OCI-LY1 (cell line): ENCODE data around the gene PDE1C.

Source experiments
- H2AFZ ChIP-seq: fragments of 200-600 bp; sonication (generic), shearing (Covaris generic); 2 replicates; pipeline ENCODE4 v1.6.0; 2014; ENCODE audit warnings: antibody characterized with exemption, mild to moderate bottlenecking, low read length
- H3F3A ChIP-seq: fragments of 200-600 bp; sonication (generic), shearing (Covaris generic); 2 replicates; pipeline ENCODE4 v1.6.0; 2014; ENCODE audit warnings: mild to moderate bottlenecking, antibody characterized with exemption, low read length, moderate library complexity; ENCODE audit not compliant: insufficient read depth
- H3K27ac ChIP-seq: fragments of 200-600 bp; sonication (generic); 2 replicates; pipeline ENCODE4 v1.5.1; 2014; ENCODE audit warnings: low read length, mixed run types, mild to moderate bottlenecking, low read depth; ENCODE audit not compliant: poor library complexity, severe bottlenecking
- H3K27me3 ChIP-seq: fragments of 200-600 bp; sonication (generic); 2 replicates; pipeline ENCODE4 v1.6.0; 2014; ENCODE audit warnings: antibody characterized with exemption, mild to moderate bottlenecking, low read length, moderate library complexity; ENCODE audit not compliant: insufficient read depth
- H3K36me3 ChIP-seq: fragments of 200-600 bp; sonication (generic); 2 replicates; pipeline ENCODE4 v1.6.1; 2014; ENCODE audit warnings: mild to moderate bottlenecking, antibody characterized with exemption, low read length, moderate library complexity, mixed read lengths; ENCODE audit not compliant: insufficient read depth
- H3K4me1 ChIP-seq: fragments of 200-600 bp; sonication (generic); 2 replicates; pipeline ENCODE4 v1.5.1; 2014; ENCODE audit warnings: mild to moderate bottlenecking, low read length, moderate library complexity; ENCODE audit not compliant: insufficient read depth, severe bottlenecking
- H3K4me2 ChIP-seq: fragments of 200-600 bp; sonication (generic), shearing (Covaris generic); 2 replicates; pipeline ENCODE4 v1.6.1; 2014; ENCODE audit warnings: low read length
- H3K4me3 ChIP-seq: fragments of 200-600 bp; sonication (generic); 2 replicates; pipeline ENCODE4 v1.5.1; 2014; ENCODE audit warnings: low read length, low read depth, mild to moderate bottlenecking, mixed read lengths; ENCODE audit not compliant: poor library complexity, severe bottlenecking
- H3K79me2 ChIP-seq: fragments of 200-600 bp; shearing (Covaris generic); 2 replicates; pipeline ENCODE4 v1.6.1; 2016; ENCODE audit warnings: mixed run types, low read length, mixed read lengths; ENCODE audit not compliant: insufficient read depth
- H3K9ac ChIP-seq: fragments of 200-600 bp; sonication (generic), shearing (Covaris generic); 2 replicates; pipeline ENCODE4 v1.6.1; 2014; ENCODE audit warnings: mild to moderate bottlenecking, low read length, mixed read lengths
- H3K9me2 ChIP-seq: fragments of 200-600 bp; sonication (generic), shearing (Covaris generic); 2 replicates; pipeline ENCODE4 v1.6.1; 2014; ENCODE audit warnings: low read depth, mild to moderate bottlenecking, low read length, mixed read lengths
- H3K9me3 ChIP-seq: fragments of 200-600 bp; shearing (Covaris generic); 2 replicates; pipeline ENCODE4 v1.6.1; 2014; ENCODE audit warnings: low read length, mixed read lengths
- H4K20me1 ChIP-seq: fragments of 200-600 bp; sonication (generic), shearing (Covaris generic); 2 replicates; pipeline ENCODE4 v1.6.0; 2016; ENCODE audit warnings: mild to moderate bottlenecking, low read length; ENCODE audit not compliant: insufficient read depth
- EZH2 ChIP-seq: fragments of 200-600 bp; sonication (generic), shearing (Covaris generic); IDR thresholded peaks from 2 replicates; pipeline ENCODE4 v1.8.0; 2017; ENCODE audit warnings: borderline replicate concordance, mixed run types, mild to moderate bottlenecking, antibody characterized with exemption, low read length, moderate library complexity, mixed read lengths
- TF ChIP-seq, protein P1 (sequence below): fragments of 200-600 bp; sonication (generic), shearing (Covaris generic); IDR thresholded peaks from 2 replicates; pipeline ENCODE4 v1.5.1; 2017; ENCODE audit warnings: mild to moderate bottlenecking, antibody characterized with exemption, low read length, moderate library complexity, mixed read lengths

Gene PDE1C

GRCh38 chr7:31748084-31748483 lies 322.1 kb downstream of the PDE1C start:
- Histone ChIP-seq H3K4me3 (no peak overlapping the region), H2AFZ (no peak overlapping the region), H3K9ac (no peak overlapping the region), H3K9me2 (no peaks in the 10 kb centered on the region), H3K79me2 (no peaks in the 10 kb centered on the region), H4K20me1 (no peaks in the 10 kb centered on the region), H3K27ac (no peak overlapping the region), H3F3A (no peaks in the 10 kb centered on the region), H3K4me1 (no peaks in the 10 kb centered on the region), H3K27me3 (no peaks in the 10 kb centered on the region), H3K4me2 (no peak overlapping the region), H3K9me3 (no peaks in the 10 kb centered on the region), H3K36me3 (no peaks in the 10 kb centered on the region)
- no peak for TF ChIP-seq EZH2
- TF ChIP-seq, protein P1, sequence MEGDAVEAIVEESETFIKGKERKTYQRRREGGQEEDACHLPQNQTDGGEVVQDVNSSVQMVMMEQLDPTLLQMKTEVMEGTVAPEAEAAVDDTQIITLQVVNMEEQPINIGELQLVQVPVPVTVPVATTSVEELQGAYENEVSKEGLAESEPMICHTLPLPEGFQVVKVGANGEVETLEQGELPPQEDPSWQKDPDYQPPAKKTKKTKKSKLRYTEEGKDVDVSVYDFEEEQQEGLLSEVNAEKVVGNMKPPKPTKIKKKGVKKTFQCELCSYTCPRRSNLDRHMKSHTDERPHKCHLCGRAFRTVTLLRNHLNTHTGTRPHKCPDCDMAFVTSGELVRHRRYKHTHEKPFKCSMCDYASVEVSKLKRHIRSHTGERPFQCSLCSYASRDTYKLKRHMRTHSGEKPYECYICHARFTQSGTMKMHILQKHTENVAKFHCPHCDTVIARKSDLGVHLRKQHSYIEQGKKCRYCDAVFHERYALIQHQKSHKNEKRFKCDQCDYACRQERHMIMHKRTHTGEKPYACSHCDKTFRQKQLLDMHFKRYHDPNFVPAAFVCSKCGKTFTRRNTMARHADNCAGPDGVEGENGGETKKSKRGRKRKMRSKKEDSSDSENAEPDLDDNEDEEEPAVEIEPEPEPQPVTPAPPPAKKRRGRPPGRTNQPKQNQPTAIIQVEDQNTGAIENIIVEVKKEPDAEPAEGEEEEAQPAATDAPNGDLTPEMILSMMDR, result no peak

DNA sequence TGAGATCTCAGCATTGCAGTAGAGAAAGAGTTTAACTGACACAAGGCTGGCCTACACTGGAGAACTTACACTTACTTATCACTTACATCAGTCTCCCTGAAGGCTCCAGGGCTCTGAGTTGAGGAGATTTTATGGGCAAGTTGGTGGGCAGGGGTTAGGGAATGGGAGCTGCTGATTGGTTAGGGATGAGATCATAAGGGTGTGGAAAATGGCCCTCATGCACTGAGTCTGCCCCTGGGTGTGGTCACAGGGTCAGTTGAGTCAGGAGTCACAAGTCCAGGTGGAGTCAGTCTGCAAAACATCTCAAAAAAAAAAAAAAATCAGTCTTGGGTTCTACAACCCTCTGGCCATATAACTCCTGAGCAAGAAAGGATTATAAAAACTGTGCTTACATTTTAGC lies 322.7 kb downstream of the PDE1C start:
- Histone ChIP-seq H3K36me3 (no peaks in the 10 kb centered on the region), H3K4me3 (no peak overlapping the region), H3K27me3 (no peaks in the 10 kb centered on the region), H4K20me1 (no peaks in the 10 kb centered on the region), H3K9ac (no peak overlapping the region), H3F3A (no peaks in the 10 kb centered on the region), H3K4me1 (no peaks in the 10 kb centered on the region), H3K79me2 (no peaks in the 10 kb centered on the region), H2AFZ (no peak overlapping the region), H3K27ac (no peak overlapping the region), H3K9me3 (no peaks in the 10 kb centered on the region), H3K9me2 (no peaks in the 10 kb centered on the region), H3K4me2 (no peak overlapping the region)
- TF ChIP-seq, protein P1, result no peak
- TF ChIP-seq EZH2, result no peak

- Histone ChIP-seq H3K36me3 (no peaks in the 10 kb centered on the region), H3K27me3 (no peaks in the 10 kb centered on the region), H3K9me2 (no peaks in the 10 kb centered on the region), H3K9ac (no peak overlapping the region), H3F3A (no peaks in the 10 kb centered on the region), H3K4me3 (no peak overlapping the region), H3K4me1 (no peaks in the 10 kb centered on the region), H3K27ac (no peak overlapping the region), H3K9me3 (no peaks in the 10 kb centered on the region), H2AFZ (no peak overlapping the region), H3K4me2 (no peak overlapping the region), H4K20me1 (no peaks in the 10 kb centered on the region), H3K79me2 (no peaks in the 10 kb centered on the region)
- TF ChIP-seq EZH2, result no peak
- TF ChIP-seq, protein P1, result peak; percentile 98
Measured at GRCh38 chr7:31744294-31744874, 325.8 kb downstream of the PDE1C start.
